ENCODE data around the gene THBS2.

Gene THBS2

GRCh38 chr6:169169941-169170582 lies 83.6 kb downstream of the THBS2 start:
- TF ChIP-seq CTCF (IDR thresholded peaks at IDR 0.05; ENCODE audit: poor library complexity, severe bottlenecking) = no peak
- DNase-seq (ENCODE audit: low spot score) (no peak), ATAC-seq (ENCODE audit: low read depth) (no peak)
- Histone ChIP-seq H3K4me1 (ENCODE audit: insufficient read depth, poor library complexity, severe bottlenecking) (peaks cover 44% of the 10 kb centered on the region), H3K36me3 (ENCODE audit: low read depth) (no peaks in the 10 kb centered on the region), H3K9me3 (ENCODE audit: severe bottlenecking) (no peaks in the 10 kb centered on the region), H3K4me3 (ENCODE audit: severe bottlenecking) (no peak overlapping the region), H3K27ac (ENCODE audit: poor library complexity, severe bottlenecking) (no peak overlapping the region), H3K27me3 (ENCODE audit: insufficient read depth, poor library complexity, severe bottlenecking) (no peaks in the 10 kb centered on the region)

- H3K4me1 ChIP-seq (ENCODE audit: insufficient read depth, poor library complexity, severe bottlenecking) = peaks cover 41% of the 10 kb centered on the region
- H3K9me3 ChIP-seq (ENCODE audit: severe bottlenecking) = no peaks in the 10 kb centered on the region
- no peak overlapping the region for H3K4me3 ChIP-seq (ENCODE audit: severe bottlenecking)
- no peak overlapping the region for H3K27ac ChIP-seq (ENCODE audit: poor library complexity, severe bottlenecking)
- no peak for DNase-seq (ENCODE audit: low spot score)
- no peaks in the 10 kb centered on the region for H3K27me3 ChIP-seq (ENCODE audit: insufficient read depth, poor library complexity, severe bottlenecking)
- no peak for TF ChIP-seq CTCF (IDR thresholded peaks at IDR 0.05; ENCODE audit: poor library complexity, severe bottlenecking)
- no peak for ATAC-seq (ENCODE audit: low read depth)
- no peaks in the 10 kb centered on the region for H3K36me3 ChIP-seq (ENCODE audit: low read depth)
Observed at GRCh38 chr6:169169375-169169774, 84.3 kb downstream of the THBS2 start.

- DNase-seq (ENCODE audit: low spot score) = no peak
- Histone ChIP-seq H3K4me1 (ENCODE audit: insufficient read depth, poor library complexity, severe bottlenecking) (peaks cover 34% of the 10 kb centered on the region), H3K27ac (ENCODE audit: poor library complexity, severe bottlenecking) (no peak overlapping the region), H3K9me3 (ENCODE audit: severe bottlenecking) (no peaks in the 10 kb centered on the region), H3K4me3 (ENCODE audit: severe bottlenecking) (no peak overlapping the region), H3K36me3 (ENCODE audit: low read depth) (no peaks in the 10 kb centered on the region), H3K27me3 (ENCODE audit: insufficient read depth, poor library complexity, severe bottlenecking) (no peaks in the 10 kb centered on the region)
- no peak for ATAC-seq (ENCODE audit: low read depth)
- TF ChIP-seq CTCF (IDR thresholded peaks at IDR 0.05; ENCODE audit: poor library complexity, severe bottlenecking) = no peak
Observed at GRCh38 chr6:169168706-169169105, 84.9 kb downstream of the THBS2 start.

- H3K4me3 ChIP-seq (ENCODE audit: severe bottlenecking) = no peak overlapping the region
- no peaks in the 10 kb centered on the region for H3K9me3 ChIP-seq (ENCODE audit: severe bottlenecking)
- DNase-seq (ENCODE audit: low spot score) = no peak
- TF ChIP-seq CTCF (IDR thresholded peaks at IDR 0.05; ENCODE audit: poor library complexity, severe bottlenecking) = no peak
- H3K4me1 ChIP-seq (ENCODE audit: insufficient read depth, poor library complexity, severe bottlenecking) = peaks cover 34% of the 10 kb centered on the region
- no peak for ATAC-seq (ENCODE audit: low read depth)
- H3K27me3 ChIP-seq (ENCODE audit: insufficient read depth, poor library complexity, severe bottlenecking) = no peaks in the 10 kb centered on the region
- no peak overlapping the region for H3K27ac ChIP-seq (ENCODE audit: poor library complexity, severe bottlenecking)
- no peaks in the 10 kb centered on the region for H3K36me3 ChIP-seq (ENCODE audit: low read depth)
Observed at GRCh38 chr6:169168302-169168630, 85.4 kb downstream of the THBS2 start.

- no peak for TF ChIP-seq CTCF (IDR thresholded peaks at IDR 0.05; ENCODE audit: poor library complexity, severe bottlenecking)
Observed at GRCh38 chr6:169167581-169168301, 85.9 kb downstream of the THBS2 start.

More at GRCh38 chr6:169167581-169168301, 85.9 kb downstream of the THBS2 start:
- no peaks in the 10 kb centered on the region for H3K9me3 ChIP-seq (ENCODE audit: severe bottlenecking)
- H3K27me3 ChIP-seq (ENCODE audit: insufficient read depth, poor library complexity, severe bottlenecking) = no peaks in the 10 kb centered on the region
- ATAC-seq (ENCODE audit: low read depth) = no peak
- no peak overlapping the region for H3K4me3 ChIP-seq (ENCODE audit: severe bottlenecking)
- peaks cover 31% of the 10 kb centered on the region for H3K4me1 ChIP-seq (ENCODE audit: insufficient read depth, poor library complexity, severe bottlenecking)
- DNase-seq (ENCODE audit: low spot score) = no peak
- H3K27ac ChIP-seq (ENCODE audit: poor library complexity, severe bottlenecking) = no peak overlapping the region
- H3K36me3 ChIP-seq (ENCODE audit: low read depth) = no peaks in the 10 kb centered on the region

Measured in RWPE2 (cell line).